ENCODE results near the gene RRP1. TPM values are rescaled to one million over a fixed set of nuclear protein-coding genes. Genes with fewer than 3 reads are reported as not detected.

The RRP1 gene
- total and polyA plus RNA-seq, 8 donors, result 7.6 to 18.4 (median 12.3) TPM

DNA sequence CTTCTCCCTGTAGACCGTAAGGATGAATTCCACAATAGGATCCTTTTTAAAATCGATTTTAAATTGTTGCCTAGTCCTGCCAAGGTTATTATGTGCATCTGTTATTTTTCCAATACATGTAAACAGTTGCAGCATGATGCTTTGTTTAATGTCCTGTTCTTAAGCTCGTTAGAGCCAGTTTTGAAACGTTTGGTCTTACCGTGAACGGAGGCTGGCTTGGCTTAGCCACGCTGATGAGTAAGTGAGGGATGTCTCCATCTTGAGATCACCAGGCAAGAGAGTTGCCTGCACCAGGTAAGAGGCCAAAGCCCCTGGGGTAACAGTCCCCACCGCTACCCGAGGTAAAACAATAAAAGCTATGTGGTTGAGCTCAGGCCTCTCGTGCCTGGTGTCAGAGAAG, 30.6 kb upstream of the RRP1 start:
- no peak for DNase-seq
- FAIRE-seq, result no peak
- Histone ChIP-seq H3K4me1 (peaks cover 0 to 10% (median 0%) of the 10 kb centered on the region in 3 donors), H3K27ac (peak overlapping the region in 2 of 4 donors; percentile 67 to 71), H3K27me3 (no peaks in the 10 kb centered on the region), H3K36me3 (peaks cover 6 to 22% (median 11%) of the 10 kb centered on the region in 3 donors), H3K4me3 (no peak overlapping the region), H3K9me3 (no peaks in the 10 kb centered on the region)
- intact Hi-C loops (cut with DNase I), result loop anchor here in 1 of 3 donors (10.0 kb wide), 1 partner anchor 64 kb away; no protein-coding TSS in a partner anchor
- no peak for ATAC-seq
- TF ChIP-seq, protein P1, sequence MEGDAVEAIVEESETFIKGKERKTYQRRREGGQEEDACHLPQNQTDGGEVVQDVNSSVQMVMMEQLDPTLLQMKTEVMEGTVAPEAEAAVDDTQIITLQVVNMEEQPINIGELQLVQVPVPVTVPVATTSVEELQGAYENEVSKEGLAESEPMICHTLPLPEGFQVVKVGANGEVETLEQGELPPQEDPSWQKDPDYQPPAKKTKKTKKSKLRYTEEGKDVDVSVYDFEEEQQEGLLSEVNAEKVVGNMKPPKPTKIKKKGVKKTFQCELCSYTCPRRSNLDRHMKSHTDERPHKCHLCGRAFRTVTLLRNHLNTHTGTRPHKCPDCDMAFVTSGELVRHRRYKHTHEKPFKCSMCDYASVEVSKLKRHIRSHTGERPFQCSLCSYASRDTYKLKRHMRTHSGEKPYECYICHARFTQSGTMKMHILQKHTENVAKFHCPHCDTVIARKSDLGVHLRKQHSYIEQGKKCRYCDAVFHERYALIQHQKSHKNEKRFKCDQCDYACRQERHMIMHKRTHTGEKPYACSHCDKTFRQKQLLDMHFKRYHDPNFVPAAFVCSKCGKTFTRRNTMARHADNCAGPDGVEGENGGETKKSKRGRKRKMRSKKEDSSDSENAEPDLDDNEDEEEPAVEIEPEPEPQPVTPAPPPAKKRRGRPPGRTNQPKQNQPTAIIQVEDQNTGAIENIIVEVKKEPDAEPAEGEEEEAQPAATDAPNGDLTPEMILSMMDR (IDR thresholded peaks at IDR 0.05), result no peak
- 62 to 64% methylated on average over 10 of the region's 10 CpGs for WGBS, 2 donors

DNA sequence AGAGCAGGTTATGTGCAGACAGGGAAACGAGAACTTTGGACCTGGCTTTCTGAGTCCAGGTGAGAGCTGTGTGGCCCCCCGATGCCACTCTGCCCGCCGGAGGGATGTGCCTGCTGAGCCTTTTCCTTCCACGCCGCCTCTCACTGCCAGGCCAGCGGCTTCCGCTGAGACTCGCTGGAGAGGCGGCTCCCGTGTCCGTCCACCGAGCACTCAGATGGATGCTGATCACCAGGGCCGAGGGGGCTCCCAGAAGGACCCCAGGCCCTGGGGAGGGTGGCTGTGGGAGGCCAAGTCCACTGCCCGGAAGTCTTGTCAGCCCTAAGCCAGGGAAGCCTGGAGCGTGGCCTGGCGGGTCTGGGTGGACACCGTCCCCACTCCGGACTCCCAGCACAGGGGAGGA, 29.7 kb upstream of the RRP1 start:
- peaks cover 0 to 10% (median 0%) of the 10 kb centered on the region in 3 donors for H3K4me1 ChIP-seq
- intact Hi-C loops (cut with DNase I), result loop anchor here in 1 of 3 donors (10.0 kb wide), 1 partner anchor 65 kb away; no protein-coding TSS in a partner anchor
- peaks cover 6 to 20% (median 8%) of the 10 kb centered on the region in 3 donors for H3K36me3 ChIP-seq
- WGBS, 2 donors, result 94 to 96% methylated on average over 19 of the region's 19 CpGs
- H3K27me3 ChIP-seq, result no peaks in the 10 kb centered on the region
- no peaks in the 10 kb centered on the region for H3K9me3 ChIP-seq
- no peak for FAIRE-seq
- no peak overlapping the region for H3K27ac ChIP-seq
- H3K4me3 ChIP-seq, result no peak overlapping the region
- peak in 1 of 6 donors; percentile 68 for DNase-seq
- TF ChIP-seq, protein P1 (IDR thresholded peaks at IDR 0.05), result no peak
- no peak for ATAC-seq

DNA sequence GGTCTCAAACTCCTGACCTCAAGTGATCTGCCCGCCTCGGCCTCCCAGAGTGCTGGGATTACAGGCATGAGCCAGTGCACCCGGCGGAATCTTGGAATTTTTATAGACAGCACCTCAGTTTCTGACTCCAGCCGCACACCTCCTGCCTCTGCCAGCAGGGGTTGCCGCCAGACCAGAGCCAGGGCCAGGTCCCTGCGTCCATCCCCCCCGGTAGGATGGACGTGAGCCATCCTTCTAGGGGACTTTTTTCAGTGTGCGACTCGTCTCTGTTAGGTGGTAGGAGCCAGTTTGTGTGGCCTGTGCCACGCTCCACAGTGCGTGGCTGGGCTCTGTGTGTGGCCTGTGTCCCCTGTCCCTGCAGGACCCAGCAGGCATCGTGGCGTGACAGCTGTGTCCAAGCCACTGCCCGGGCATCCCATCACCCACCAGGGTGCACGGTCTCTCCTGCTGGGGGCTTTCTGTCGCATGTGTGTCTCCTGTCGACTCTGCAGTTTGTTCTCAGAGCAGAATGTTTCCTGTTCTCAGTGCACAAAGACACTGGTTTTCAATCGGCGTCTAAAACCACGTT, 28.9 kb upstream of the RRP1 start:
- no peak for ATAC-seq
- peak in 1 of 6 donors; percentile 65 for DNase-seq

DNA sequence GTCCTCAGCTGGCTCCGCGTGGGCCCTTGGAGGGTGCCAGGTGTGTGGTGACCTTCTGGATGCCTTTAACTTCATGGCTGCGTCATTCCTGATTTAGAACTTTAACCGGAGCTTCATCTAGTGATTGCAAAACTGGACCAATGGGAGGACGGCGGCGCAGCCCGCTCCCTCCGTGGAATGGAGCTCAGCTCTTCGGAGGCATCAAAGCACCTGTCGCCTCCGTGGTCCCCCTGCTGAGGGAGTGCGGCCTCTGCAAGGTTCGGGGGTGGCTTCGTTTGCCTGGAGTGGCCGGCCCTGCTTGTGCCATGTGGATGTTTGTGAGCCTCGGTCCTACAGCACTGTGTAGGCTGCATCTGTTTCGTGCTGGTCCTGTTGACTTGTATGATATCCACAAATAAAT, 27.5 kb upstream of the RRP1 start:
- Histone ChIP-seq H3K4me3 (no peak overlapping the region), H3K9me3 (no peaks in the 10 kb centered on the region), H3K4me1 (peaks cover 0 to 10% (median 0%) of the 10 kb centered on the region in 3 donors), H3K36me3 (peaks cover 0 to 3% (median under 1%) of the 10 kb centered on the region in 3 donors), H3K27ac (no peak overlapping the region), H3K27me3 (no peaks in the 10 kb centered on the region)
- no peak for ATAC-seq
- intact Hi-C loops (cut with DNase I), result no loop called here
- TF ChIP-seq, protein P1 (IDR thresholded peaks at IDR 0.05), result no peak
- WGBS, 2 donors, result 95 to 96% methylated on average over 18 of the region's 18 CpGs
- FAIRE-seq, result no peak
- no peak for DNase-seq

More for the DNA sequence above, 28.9 kb upstream of the RRP1 start:
- intact Hi-C loops (cut with DNase I), result no loop called here
- 93 to 94% methylated on average over 22 of the region's 22 CpGs for WGBS, 2 donors
- FAIRE-seq, result no peak
- peaks cover 3 to 18% (median 8%) of the 10 kb centered on the region in 3 donors for H3K36me3 ChIP-seq
- no peak overlapping the region for H3K27ac ChIP-seq
- no peaks in the 10 kb centered on the region for H3K27me3 ChIP-seq
- H3K4me3 ChIP-seq, result no peak overlapping the region
- H3K9me3 ChIP-seq, result no peaks in the 10 kb centered on the region
- TF ChIP-seq, protein P1 (IDR thresholded peaks at IDR 0.05), result no peak
- H3K4me1 ChIP-seq, result peaks cover 0 to 10% (median 0%) of the 10 kb centered on the region in 3 donors

Measured in pancreas (tissue), 10 donors.